RPMI8226 (cell line): ENCODE results near the gene USP44.
"Not testable (repeated sequence)": the region's sequence is repeated elsewhere in the genome, so short reads cannot be mapped to it uniquely, and the experiment has no call there.

Source experiments
- DNase-seq: peaks from one replicate; pipeline ENCODE4 v3.0.0-alpha.2; 2015

Gene USP44

DNA sequence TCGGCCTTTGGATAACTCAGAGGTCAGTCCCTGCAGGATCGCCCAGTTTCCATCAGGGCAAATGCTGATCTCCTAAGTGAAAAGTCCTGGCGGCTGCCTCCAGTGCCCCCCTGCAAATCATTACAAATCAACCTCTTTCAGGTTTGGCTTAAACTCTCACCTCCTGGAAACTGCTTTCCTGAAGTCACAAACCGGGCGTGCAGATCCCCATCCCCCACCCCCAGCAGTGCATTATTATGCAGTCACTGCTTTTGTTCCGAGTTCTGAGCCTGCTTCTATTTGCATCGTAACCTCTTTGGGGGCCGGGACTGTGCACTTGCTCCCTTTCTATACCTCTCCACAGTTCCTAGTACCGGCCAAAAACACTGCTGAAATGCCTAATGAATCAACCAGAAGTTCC is at the start of gene USP44:
Gene USP44 (minus strand): TSS at position 172 of the 400 bp plus-strand sequence. CDS start 17,220 bp downstream, outside the sequence.
- no peak for DNase-seq

DNA sequence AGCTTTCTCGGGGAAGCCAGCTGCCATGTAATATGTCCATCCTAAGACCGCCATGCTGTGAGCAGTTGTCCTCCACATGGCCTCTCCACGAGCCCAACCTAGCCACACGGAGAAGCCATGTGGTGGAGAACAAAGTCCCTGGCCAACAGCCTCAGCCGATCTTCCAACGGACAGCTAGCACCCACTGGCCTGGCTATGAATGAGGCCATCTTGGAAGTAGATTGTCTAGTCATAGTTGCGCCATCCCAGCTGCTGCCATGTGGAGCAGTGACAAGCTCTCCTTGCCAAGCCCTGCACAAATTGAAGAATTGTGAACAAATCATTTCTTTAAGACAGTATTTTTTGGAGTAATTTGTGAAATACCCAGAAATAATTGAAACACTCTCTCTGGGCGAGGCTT is 49.3 kb upstream of the USP44 start:
- DNase-seq = no peak

GRCh38 chr12:95599880-95600279 is 48.6 kb upstream of the USP44 start:
- DNase-seq = no peak

DNA sequence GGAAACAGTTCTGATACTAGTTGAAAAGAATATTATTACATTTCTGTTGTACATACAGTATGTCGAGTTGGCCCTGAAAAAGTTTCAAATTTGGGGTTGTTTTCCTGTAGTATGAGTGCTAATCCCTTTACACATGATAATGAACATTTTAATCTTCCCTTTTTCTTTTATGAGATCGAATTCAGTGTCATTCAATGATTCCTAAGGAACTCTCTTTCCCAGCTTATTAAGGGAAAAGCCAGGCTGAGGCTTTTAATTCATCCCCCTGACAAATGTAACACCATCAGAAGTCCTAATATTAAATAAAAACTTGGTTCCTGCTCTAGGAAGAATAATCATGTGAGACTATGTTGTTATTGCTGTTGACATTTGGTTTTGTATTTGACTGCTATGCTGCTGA is 42.9 kb upstream of the USP44 start:
- DNase-seq = no peak

GRCh38 chr12:95593266-95593871 is 42.1 kb upstream of the USP44 start:
- no peak for DNase-seq

- DNase-seq = no peak
Observed at GRCh38 chr12:95591731-95592130, 40.5 kb upstream of the USP44 start.

DNA sequence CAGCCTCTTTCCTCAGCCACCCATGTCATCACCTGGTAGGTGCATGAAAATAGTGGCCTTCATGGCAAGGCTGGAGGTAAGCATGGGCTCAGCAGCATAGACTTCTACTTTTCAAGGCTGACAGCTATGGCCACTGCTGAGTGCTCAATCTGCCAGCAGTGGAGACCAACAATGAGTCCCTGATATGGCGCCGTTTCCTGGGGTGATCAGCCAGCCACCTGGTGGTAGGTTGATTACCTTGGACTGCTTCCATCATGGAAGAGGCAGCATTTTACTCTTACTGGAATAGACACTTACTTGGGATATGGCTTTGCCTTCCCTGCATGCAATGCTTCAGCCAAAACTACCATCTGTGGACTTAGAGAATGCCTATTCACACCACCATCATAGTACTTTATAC is 39.5 kb upstream of the USP44 start:
- no peak for DNase-seq

DNA sequence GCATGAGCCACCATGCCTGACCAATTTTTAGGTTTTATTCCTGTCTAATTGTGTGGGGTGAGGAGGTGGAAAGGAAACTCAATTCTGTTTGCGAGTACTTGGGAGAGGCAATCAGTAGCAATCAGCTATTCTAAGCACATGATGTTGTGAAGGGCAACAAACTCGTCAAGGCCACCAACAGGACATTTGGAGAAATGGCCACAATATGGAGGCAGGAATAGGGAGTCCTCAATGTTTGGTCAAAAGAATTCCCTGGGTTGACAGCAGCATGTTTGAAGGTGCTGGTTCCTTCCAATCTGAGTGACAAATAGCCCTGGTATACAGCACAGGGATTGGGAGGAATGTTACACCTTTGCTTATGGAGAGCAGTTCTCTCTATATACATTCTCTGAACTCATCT is 32.7 kb upstream of the USP44 start:
- no peak for DNase-seq

GRCh38 chr12:95582230-95583058 is 31.2 kb upstream of the USP44 start:
- DNase-seq = no peak

DNA sequence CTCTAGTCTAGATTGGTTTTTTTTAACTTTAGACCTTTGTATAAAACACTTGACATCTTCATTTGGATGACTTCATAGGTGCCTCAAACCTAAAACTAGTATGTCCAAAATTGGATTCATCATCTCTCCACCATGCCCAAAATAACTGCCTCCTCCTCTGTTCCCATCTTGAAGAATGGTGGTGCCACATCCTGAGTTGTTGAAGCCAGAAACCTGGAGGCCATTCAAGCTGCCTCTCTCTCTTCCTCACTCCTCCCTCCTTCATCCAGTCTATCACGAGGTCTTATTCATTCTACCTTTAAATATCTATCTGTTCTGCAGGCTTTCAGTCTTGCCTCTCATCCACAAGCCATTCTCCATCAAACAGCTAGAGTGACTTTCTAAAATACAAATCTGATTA is 26.5 kb upstream of the USP44 start:
- DNase-seq = no peak

DNA sequence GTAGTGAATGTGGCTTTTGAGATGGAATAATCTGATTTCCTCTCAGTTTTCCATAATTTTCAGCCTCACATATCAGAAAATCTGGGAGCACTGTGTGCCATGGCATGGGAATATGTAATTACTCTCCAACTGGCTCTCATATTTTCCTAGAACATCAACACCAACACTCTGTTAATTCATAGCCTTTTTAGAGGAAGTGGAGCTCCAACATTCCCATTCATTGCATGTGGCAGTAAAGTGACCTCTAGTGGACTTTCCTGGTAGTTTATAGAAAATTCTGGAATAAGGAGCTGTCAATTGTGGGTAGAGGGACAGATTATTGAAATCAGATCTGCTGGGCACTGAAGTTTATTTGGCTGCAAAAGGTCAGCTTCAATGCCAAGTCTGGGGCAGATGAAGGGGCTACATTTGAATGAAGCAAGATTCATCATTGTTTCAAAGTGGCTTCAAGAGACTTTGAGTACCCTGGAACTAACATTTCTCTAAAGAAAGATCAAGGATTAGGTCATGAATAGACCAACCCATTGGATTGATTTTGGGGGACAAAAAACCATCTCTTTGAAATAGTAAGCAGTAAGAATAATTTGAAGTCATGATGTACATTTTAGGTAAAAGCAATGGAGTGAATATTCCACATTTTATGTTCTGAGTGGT is 23.6 kb upstream of the USP44 start:
- no peak for DNase-seq

GRCh38 chr12:95573951-95574576 is 22.8 kb upstream of the USP44 start:
- no peak for DNase-seq

DNA sequence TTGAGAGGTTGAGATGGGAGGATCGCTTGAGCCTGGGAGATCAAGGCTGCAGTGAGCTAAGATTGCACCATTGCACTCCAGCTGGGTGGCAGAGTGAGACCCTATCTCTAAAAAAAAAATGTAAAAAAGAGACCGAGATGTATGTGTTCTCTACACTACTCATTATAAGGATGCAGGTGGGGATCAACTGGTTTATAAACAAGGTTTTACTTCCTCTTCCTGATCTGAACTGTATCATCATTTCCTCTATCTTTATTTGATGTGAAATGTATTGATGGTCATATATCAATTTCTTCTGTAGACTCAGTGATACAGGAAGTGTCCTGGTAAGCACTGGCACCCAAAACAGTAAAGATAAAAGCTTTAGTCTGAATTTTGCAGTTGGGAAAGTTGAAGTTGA is 20.1 kb upstream of the USP44 start:
- DNase-seq = no peak

- not testable (repeated sequence) for DNase-seq
Observed at GRCh38 chr12:95568045-95568444, 16.8 kb upstream of the USP44 start.

DNA sequence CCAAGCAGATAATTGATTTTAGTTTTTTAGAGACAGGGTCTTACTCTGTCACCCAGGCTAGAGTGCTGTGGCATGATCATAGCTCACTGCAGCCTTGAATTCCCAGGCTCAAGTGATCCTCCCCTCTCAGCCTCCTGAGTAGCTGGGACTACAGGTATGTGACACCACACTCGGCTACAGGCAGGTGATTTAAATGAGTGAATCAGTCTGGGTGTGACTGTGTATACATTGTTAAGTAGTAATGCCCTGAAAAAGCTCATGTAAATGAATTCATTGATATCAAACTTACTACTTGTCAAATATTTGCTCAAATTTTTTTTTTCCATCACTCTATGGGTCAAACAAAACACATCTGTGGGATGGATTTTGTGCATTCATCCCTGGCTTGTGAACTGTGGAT is 6.3 kb upstream of the USP44 start:
- no peak for DNase-seq

DNA sequence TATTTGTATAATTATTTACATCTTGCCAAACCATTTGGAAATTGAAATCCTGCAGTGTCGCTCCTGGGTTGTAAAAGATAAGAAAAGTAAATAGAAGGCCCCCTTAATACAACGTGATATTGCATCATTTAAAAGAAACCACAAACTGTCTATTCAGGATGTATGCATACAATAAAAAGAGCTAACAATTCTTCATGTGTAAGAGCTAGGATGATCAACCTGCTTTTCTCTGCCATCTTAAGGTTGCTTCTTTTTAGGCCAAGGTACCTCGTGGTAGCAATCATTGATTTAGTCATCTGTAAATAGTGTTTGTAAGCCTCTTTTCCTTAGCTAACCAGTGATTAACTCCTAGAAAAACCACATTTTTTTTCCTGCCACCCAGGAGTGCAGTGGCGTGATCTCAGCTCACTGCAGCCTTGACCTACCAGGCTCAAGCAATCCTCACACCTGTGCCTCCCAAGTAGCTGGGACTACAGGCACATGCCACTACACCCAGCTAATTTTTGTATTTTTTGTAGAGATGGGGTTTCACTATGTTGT is 3.3 kb upstream of the USP44 start:
- DNase-seq = no peak

DNA sequence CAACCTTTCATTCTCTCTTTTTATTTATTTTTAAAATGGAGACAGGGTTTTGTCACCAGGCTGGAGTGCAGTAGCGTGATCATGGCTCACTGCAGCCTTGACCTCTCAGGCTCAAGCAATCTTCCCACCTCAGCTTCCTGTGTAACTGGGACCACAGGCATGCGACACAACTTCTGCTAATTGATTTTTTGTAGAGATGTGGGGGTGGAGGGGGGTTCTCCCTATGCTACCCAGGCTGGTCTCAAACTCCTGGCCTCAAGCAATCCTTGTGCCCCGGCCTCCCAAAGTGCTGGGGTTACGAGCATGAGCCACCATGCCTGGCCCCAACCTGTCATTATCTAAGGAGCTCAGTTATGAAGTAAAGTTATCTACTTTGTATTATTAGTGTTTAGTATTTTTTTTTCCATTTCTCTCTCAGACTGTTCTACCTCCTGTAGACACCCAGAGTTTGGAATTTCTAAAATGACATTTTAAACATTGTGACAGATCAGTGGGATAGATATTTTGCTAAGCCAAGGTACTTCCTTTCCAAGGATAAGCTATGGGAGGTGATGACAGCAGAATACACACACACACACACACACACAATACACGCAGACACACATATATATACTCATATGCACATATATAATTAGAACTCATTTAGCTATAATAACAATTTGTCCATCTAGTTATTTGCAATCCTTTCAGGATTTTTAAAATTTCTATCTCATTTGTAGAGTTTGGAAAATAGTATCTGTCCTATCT is 2.1 kb upstream of the USP44 start:
- DNase-seq = no peak

DNA sequence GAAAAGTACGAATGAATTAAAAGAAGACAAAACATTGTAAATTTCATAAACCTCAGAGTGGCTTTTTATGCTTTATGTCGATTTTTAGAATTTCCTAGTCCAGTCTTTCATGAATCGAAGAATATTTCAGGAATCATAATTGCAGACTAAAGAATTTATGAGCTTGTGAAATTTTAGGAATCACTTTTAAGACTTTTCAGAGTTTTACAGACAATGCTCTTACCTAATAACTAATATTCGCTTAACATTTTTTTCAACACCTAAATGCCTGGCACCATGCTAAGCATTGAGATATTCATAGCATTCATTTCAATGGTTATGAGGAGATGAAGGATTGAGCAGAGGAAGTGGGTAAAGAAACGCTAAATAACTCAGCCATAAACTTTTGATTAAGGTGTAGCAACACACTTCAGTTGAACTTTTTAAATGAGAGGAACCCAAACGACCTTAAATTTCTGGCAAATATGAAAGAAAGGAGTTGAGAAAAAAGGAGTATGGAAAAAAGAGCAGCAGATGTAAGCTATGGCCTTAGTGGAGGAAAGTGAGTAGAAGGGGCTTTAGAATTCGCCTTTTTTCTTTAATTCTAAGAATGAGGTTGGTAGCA is 739 bp upstream of the USP44 start:
- no peak for DNase-seq

DNA sequence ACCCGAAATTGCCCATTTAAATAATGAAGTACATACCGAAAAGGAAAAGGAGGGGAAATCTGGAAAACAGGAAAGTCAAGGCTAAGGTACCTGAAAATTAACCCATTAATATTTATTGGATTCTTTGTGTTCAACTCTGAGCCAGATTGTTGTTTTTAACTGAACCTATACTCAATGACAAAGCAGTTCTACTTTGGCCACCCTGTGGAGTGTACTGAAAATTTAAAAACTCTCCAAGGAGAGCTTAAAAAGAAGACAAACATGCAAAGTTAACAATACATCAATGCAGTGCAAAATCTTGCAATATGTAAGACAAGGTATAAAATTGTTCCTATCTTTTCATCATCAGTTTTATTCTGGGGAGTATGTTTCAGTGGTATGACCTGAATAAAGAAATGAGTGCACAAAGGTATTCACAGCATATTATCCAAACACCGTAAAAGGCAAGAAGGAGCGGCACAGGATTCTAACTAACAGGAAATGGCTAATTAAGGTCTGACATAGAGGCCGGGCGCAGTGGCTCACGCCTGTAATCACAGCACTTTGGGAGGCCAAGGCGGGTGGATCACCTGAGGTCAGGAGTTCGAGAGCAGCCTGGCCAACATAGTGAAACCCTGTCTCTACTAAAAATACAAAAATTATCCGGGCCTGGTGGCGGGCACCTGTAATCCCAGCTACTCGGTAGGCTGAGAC is 1.7 kb downstream of the USP44 start:
- DNase-seq = no peak

DNA sequence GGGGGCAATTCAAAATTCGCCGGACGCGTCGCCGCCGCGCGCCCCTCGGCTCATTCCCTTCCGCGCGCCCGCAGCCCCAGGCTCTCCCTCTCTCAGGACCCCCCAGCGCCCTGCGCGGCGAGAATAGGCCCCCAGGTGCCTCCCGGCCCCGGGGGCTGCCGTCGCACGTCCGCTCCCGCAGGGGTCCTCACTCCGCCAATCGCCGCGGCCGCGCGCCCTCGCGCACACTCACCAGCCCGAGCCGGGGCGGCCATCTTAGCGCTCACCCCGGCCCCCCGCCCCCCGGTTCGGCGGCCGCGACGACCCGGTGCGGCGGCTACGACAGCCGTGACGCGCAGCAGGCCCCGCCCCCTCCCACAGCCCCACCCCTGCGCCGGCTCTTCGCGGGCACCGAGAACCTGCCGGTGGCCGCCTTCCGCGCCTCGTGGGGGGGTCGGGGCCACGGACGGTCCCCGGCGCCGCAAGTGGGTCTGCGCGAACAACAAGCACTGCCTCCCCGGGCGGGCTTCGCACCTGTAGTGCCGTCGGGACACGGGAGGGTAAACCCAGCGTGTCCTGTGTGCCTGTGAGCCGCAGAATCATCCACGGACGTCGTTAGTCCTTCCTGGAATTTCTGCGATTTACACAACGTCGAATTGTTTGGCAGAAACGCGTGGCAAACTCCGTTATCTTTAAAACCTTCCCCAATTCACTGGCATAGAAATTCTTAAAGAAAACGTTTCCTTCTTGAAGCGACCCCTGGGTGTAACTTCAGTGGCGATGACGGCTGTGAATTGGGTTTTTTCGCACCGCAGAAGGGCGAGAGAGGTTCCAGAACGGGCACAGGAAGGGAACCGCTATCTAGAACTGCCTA is 2.5 kb downstream of the USP44 start:
- DNase-seq = no peak
